HEK293 (cell line): ENCODE data around the gene TATDN2.

Experiments
- GLIS2 ChIP-seq: fragments of 450-650 bp; formaldehyde crosslinking; IDR thresholded peaks from 2 replicates; pipeline ENCODE4 v1.5.1; 2016; ENCODE audit warnings: missing biosample characterization, missing genetic modification characterization
- TRIM28 ChIP-seq: IDR thresholded peaks from 2 replicates; pipeline ENCODE4 v1.6.1; 2011; ENCODE audit warnings: low read length, control low read depth, borderline replicate concordance
- ZBTB48 ChIP-seq: fragments of 450-650 bp; formaldehyde crosslinking; IDR thresholded peaks from 2 replicates; pipeline ENCODE4 v1.5.1; 2016; ENCODE audit warnings: missing biosample characterization, missing genetic modification characterization
- ZBTB7A ChIP-seq: fragments of 450-650 bp; formaldehyde crosslinking; IDR thresholded peaks from 2 replicates; pipeline ENCODE4 v1.5.1; 2016; ENCODE audit warnings: low read depth, missing biosample characterization, missing genetic modification characterization
- ZNF324 ChIP-seq: fragments of 450-650 bp; formaldehyde crosslinking; IDR thresholded peaks from 2 replicates; pipeline ENCODE4 v1.5.1; 2016; ENCODE audit warnings: missing biosample characterization, missing genetic modification characterization
- ZNF747 ChIP-seq: fragments of 450-650 bp; formaldehyde crosslinking; IDR thresholded peaks from 2 replicates; pipeline ENCODE4 v1.5.1; 2016; ENCODE audit warnings: missing biosample characterization, missing genetic modification characterization
- ZNF768 ChIP-seq: fragments of 450-650 bp; formaldehyde crosslinking; IDR thresholded peaks from 2 replicates; pipeline ENCODE4 v1.5.1; 2018; ENCODE audit warnings: missing biosample characterization, mild to moderate bottlenecking, missing genetic modification characterization
- TF ChIP-seq, protein P1 (sequence below): fragments of 450-650 bp; IDR thresholded peaks from 2 replicates; pipeline ENCODE4 v1.5.1; 2018; ENCODE audit warnings: missing biosample characterization, mild to moderate bottlenecking, missing genetic modification characterization
- TF ChIP-seq, protein P2 (sequence below): fragments of 450-650 bp; formaldehyde crosslinking; IDR thresholded peaks from 2 replicates; pipeline ENCODE4 v1.5.1; 2016; ENCODE audit warnings: missing biosample characterization, missing genetic modification characterization
- TF ChIP-seq, protein P3 (sequence below): fragments of 450-650 bp; formaldehyde crosslinking; IDR thresholded peaks from 2 replicates; pipeline ENCODE4 v1.5.1; 2016; ENCODE audit warnings: missing biosample characterization, missing genetic modification characterization

DNA sequence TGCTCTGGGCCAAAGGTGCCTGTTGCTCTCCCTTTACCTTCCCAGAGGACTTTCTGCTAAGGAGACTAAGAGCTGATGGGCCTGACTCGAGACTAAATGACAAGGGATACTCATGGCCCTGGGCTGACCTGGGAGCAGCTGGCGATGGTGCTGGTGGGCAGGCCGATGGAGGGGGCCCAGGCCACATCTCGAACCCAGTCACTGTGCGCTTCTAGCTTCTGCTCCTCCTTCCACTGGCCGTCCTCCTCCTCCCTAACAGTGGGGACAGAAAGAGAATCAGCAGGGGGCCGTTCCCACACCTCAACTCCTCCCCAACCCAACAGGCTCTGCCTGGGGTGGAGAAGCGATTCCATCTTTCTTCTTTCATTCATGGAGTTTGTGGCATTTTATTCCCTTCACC is 56.6 kb downstream of the TATDN2 start:
- TF ChIP-seq, protein P1, sequence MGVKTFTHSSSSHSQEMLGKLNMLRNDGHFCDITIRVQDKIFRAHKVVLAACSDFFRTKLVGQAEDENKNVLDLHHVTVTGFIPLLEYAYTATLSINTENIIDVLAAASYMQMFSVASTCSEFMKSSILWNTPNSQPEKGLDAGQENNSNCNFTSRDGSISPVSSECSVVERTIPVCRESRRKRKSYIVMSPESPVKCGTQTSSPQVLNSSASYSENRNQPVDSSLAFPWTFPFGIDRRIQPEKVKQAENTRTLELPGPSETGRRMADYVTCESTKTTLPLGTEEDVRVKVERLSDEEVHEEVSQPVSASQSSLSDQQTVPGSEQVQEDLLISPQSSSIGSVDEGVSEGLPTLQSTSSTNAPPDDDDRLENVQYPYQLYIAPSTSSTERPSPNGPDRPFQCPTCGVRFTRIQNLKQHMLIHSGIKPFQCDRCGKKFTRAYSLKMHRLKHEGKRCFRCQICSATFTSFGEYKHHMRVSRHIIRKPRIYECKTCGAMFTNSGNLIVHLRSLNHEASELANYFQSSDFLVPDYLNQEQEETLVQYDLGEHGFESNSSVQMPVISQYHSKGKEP (tag by site-specific recombination): no peak
- TF ChIP-seq, protein P2, sequence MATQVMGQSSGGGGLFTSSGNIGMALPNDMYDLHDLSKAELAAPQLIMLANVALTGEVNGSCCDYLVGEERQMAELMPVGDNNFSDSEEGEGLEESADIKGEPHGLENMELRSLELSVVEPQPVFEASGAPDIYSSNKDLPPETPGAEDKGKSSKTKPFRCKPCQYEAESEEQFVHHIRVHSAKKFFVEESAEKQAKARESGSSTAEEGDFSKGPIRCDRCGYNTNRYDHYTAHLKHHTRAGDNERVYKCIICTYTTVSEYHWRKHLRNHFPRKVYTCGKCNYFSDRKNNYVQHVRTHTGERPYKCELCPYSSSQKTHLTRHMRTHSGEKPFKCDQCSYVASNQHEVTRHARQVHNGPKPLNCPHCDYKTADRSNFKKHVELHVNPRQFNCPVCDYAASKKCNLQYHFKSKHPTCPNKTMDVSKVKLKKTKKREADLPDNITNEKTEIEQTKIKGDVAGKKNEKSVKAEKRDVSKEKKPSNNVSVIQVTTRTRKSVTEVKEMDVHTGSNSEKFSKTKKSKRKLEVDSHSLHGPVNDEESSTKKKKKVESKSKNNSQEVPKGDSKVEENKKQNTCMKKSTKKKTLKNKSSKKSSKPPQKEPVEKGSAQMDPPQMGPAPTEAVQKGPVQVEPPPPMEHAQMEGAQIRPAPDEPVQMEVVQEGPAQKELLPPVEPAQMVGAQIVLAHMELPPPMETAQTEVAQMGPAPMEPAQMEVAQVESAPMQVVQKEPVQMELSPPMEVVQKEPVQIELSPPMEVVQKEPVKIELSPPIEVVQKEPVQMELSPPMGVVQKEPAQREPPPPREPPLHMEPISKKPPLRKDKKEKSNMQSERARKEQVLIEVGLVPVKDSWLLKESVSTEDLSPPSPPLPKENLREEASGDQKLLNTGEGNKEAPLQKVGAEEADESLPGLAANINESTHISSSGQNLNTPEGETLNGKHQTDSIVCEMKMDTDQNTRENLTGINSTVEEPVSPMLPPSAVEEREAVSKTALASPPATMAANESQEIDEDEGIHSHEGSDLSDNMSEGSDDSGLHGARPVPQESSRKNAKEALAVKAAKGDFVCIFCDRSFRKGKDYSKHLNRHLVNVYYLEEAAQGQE (tag by site-specific recombination): no peak
- TF ChIP-seq ZNF747 (tag by site-specific recombination): no peak
- no peak for TF ChIP-seq ZNF768 (tag by site-specific recombination)
- TF ChIP-seq, protein P3, sequence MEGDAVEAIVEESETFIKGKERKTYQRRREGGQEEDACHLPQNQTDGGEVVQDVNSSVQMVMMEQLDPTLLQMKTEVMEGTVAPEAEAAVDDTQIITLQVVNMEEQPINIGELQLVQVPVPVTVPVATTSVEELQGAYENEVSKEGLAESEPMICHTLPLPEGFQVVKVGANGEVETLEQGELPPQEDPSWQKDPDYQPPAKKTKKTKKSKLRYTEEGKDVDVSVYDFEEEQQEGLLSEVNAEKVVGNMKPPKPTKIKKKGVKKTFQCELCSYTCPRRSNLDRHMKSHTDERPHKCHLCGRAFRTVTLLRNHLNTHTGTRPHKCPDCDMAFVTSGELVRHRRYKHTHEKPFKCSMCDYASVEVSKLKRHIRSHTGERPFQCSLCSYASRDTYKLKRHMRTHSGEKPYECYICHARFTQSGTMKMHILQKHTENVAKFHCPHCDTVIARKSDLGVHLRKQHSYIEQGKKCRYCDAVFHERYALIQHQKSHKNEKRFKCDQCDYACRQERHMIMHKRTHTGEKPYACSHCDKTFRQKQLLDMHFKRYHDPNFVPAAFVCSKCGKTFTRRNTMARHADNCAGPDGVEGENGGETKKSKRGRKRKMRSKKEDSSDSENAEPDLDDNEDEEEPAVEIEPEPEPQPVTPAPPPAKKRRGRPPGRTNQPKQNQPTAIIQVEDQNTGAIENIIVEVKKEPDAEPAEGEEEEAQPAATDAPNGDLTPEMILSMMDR (tag by site-specific recombination): no peak
- no peak for TF ChIP-seq ZNF324
- no peak for TF ChIP-seq TRIM28
- TF ChIP-seq ZBTB7A: no peak
- TF ChIP-seq ZBTB48 (tag by site-specific recombination): no peak
- TF ChIP-seq GLIS2: no peak
